Activated T-cell treated with anti-CD3 and anti-CD28 coated beads for 24 hours (primary cell): ENCODE measurements around the gene CD70.
"Not testable (repeated sequence)": the region's sequence is repeated elsewhere in the genome, so short reads cannot be mapped to it uniquely, and the experiment has no call there.

Source experiments
- DNase-seq: peaks from one replicate; pipeline ENCODE4 v3.0.0-alpha.2; 2020; ENCODE audit warnings: low read depth

The CD70 gene

DNA sequence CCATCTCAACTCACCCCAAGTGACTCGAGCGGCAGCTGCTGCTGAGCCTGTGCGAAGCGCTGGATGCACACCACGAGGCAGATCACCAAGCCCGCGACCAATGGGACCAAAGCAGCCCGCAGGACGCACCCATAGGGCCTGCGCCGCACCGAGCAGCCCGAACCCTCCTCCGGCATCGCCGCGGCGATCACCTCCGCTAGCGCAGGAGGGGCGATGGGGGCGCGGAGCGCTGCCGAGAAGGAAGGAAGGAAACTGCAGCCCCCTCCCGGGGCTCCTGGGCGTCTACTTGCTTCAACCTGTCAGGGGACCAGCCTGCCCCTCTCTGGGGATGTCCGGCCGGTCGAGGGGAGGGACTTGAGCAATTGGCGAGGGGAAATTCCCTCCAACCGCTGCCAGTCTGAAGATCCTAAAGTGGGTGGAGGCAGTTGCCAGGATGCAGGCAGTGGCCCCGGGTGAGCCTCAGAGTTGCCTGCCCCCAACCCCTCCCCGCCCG is at the start of gene CD70:
Gene CD70 (minus strand): TSS at position 324 of the 493 bp plus-strand sequence. CDS start 148 bp downstream, at position 176.
- DNase-seq: no peak

- DNase-seq: not testable (repeated sequence)
Measured at GRCh38 chr19:6640333-6640732, 49.4 kb upstream of the CD70 start.

DNA sequence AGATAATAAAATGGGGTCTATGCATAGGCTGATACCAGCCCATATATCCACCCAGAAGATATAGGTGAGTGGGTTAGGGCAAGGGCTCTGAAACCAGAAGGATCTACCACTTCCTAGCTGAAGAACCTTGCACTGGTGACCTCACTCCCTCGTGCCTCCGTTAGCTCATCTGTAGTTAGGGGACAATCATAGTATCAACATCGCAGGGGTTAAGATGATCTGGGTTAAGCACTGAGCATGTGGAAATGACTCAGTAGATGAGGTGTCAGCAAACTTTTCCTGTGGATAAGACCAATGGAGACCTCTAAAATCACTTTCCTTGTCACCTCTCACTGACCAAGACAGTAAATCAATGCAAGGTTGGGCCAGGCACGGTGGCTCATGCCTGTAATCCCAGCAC is 48.5 kb upstream of the CD70 start:
- DNase-seq: no peak

DNA sequence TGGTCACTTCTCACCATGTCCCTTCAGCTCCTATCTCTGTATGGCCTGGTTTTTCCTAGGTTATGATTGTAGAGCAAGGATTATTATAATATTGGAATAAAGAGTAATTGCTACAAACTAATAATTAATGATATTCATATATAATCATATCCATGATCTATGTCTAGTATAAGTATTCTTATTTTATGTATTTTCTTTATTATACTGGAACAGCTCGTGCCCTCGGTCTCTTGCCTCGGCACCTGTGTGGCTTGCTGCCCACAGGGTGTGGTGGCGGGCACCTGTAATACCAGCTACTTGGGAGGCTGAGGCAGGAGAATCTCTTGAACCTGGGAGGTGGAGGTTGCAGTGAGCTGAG is 42.5 kb upstream of the CD70 start:
- not testable (repeated sequence) for DNase-seq

DNA sequence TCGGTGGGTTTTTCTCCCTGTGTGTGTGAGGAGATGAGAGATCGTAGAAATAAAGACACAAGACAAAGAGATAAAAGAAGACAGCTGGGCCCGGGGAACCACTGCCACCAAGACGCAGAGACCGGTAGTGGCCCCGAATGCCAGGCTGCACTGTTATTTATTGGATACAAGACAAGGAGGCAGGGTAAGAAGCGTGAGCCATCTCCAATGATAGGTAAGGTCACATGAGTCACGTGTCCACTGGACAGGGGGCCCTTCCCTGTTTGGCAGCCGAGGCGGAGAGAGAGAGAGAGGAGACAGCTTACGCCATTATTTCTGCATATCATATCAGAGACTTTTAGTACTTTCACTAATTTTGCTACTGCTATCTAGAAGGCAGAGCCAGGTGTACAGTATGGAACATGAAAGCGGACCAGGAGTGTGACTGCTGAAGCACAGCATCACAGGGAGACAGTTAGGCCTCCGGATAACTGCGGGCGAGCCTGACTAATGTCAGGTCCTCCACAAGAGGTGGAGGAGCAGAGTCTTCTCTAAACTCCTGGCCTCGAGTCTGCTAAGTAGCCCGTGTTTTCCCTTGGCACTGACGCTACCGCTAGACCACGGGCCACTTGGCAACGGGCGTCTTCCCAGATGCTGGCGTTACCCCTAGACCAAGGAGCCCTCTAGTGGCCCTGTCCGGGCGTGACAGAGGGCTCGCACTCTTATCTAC is 42.0 kb upstream of the CD70 start:
- peak; percentile 28 for DNase-seq

DNA sequence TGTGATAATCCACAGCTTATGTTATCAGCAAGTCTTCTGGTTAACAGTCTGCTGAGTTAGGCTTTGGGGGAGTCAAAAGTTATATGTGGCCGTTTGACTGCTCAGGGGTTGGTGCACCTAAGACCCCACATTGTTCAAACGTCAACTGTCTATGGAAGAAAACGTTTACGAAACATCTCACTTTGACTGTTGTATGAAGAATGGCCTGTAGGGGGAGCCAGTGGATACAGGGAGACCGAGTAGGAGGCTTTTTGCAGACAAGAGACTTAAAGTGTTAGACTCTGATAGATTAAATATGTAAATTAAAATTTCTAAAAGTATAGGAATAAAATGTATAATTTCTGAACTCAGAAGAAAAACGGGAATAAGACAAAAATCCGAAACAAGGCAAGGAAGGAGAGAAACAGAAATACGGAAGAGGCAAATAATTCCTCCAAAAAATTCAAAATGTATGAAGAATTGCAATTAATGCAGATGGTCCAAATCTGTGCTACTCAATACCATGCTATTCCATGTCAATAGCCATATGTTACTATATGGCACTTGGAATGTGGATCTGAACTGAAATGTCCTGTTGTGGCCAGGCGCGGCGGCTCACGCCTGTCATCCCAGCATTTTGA is 41.2 kb upstream of the CD70 start:
- peak; percentile 82 for DNase-seq

GRCh38 chr19:6626764-6627163 is 35.8 kb upstream of the CD70 start:
- DNase-seq: no peak

- DNase-seq: no peak
Measured at GRCh38 chr19:6617374-6617773, 26.4 kb upstream of the CD70 start.

- DNase-seq: no peak
Measured at GRCh38 chr19:6616011-6616410, 25.1 kb upstream of the CD70 start.

DNA sequence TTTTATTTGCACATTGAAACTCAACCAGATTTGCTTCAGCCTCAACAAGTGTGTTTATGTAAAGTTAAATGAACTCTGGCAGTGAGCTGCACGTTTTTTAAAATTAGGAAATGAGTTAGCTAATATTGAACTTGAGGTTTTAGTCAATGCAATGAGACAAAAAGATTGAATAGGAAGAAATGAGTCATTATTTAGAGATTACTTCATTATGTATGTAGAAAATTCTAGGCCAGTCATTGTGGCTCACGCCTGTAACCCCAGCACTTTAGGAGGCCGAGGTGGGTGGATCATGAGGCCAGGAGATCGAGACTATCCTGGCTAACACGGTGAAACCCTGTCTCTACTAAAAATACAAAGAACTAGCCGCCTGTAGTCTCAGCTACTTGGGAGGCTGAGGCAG is 22.8 kb upstream of the CD70 start:
- DNase-seq: no peak

GRCh38 chr19:6610934-6611852 is 20.2 kb upstream of the CD70 start:
- no peak for DNase-seq

DNA sequence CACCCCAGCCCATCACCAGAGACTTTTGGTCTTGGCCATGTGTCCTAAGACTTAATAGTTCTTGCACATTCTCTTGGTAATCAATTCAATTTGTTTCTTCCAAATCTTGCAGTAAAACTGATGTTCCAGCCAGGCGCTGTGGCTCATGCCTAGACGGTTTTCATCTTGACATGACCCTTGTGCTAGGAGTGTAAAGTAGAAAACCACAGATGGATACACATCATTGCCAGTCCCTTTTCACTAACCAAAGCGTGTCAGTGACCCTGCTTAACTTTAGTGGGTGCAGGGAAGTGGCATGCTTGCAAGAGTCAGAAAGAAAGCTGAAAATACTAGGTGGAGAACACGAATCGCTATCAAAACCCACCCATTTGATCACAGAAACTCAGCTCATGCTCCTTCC is 18.0 kb upstream of the CD70 start:
- no peak for DNase-seq

- DNase-seq: not testable (repeated sequence)
Measured at GRCh38 chr19:6608146-6608545, 17.2 kb upstream of the CD70 start.

- DNase-seq: not testable (repeated sequence)
Measured at GRCh38 chr19:6606276-6607070, 15.5 kb upstream of the CD70 start.

DNA sequence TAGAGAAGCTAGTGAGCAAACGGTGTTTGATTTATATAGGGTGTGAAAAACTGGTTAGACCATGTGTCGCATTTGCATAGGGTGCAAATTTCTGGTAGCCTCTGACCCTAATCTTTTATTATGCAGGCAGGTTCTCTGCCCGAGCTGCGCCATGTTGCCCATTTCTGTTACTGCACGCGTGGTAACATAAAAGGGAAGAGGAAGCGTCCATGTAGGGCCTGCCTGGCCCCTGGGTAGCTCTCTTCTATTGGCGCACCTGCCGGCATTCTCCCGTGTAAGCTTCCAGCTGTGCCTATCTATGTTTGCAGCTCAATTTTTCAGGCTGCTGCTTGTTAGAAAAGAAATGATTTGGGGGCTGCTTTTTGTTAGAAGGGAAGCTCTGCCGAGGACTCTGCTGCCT is 14.0 kb upstream of the CD70 start:
- DNase-seq: no peak

DNA sequence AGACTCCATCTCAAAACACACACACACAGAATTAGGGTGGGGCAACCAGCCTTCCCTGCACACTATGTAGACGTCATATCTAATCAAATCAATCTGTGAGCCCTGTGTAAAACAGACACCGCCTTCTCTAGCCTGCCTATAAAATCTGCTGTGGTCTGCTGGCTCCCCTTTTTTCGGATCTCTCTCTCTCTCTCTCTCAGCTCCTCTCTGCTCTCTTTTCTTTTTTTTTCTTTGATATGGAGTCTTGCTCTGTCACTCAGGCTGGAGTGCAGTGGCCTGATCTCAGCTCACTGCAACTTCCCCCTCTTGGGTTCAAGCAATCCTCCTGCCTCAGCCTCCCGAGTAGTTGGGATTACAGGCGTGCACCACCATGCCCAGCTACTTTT is 11.8 kb upstream of the CD70 start:
- DNase-seq: no peak

GRCh38 chr19:6601537-6602052 is 10.6 kb upstream of the CD70 start:
- DNase-seq: not testable (repeated sequence)

DNA sequence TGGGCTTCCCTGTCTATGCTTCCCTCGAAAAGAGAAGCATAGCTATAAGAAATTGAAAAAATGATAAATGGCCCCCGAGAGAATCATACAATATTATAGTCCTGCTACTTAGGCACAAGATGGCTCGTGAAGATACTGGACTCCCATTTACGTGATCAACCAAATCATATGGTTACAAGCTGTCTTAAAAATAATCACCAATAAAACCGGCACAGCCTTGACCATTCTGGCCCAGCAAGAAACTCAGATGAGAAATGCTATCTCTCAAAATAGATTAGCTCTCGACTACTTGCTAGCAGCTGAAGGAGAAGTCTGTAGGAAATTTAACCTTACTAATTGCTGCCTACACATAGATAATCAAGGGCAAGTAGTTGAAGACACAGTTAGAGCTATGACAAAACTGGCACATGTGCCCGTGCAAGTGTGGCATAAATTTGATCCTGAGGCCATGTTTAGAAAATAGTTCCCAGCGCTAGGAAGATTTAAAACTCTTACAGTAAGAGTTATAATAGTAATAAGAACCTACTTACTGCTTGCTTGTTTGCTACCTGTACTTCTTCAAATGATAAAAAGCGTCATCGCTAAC is 10.1 kb upstream of the CD70 start:
- DNase-seq: not testable (repeated sequence)

- no peak for DNase-seq
Measured at GRCh38 chr19:6599866-6600454, 9.0 kb upstream of the CD70 start.

DNA sequence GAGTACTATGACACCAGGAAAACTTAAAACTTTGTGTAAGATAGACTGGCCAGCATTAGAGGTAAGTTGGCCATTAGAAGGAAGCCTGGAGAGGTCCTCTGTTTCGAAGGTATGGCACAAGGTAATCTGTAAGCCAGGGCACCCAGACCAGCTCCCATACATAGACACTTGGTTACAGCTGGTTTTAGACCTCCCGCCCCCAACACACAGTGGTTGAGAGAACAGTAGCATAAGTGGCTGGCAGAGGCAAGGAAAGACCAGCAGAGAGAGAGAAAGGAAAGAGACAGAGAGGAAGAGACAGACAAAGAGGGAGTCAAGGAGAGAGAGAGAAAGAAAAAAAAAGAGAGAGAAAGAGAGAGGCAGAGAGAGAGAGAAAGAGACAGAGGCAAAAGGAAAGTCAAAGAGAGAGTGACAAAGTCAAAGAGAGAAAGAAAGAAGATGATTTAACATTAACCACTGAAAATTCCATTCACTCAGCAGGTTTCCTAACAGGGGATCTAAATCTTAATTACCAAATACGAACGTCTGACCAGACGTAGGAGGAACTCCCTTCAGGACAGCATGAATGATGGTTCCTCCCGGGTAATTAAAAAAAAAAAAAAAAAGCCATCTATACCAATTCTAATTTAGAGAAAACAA is 7.4 kb upstream of the CD70 start:
- not testable (repeated sequence) for DNase-seq
